UCSD-AML1 (cell line): ENCODE data around the gene SBK1.
A peak's percentile ranks its signal among the peaks of the same experiment; 100 is the strongest.

Experiments used
- DNase-seq: peaks from one replicate; lab custom pipeline; 2025; ENCODE audit not compliant: unreplicated experiment; lab: John Stamatoyannopoulos, UW

The SBK1 gene

GRCh38 chr16:28304214-28304613 is 11.9 kb downstream of the SBK1 start:
- peak; percentile 26 for DNase-seq

- DNase-seq, result no peak
These were observed 15.6 kb downstream of the SBK1 start for GRCh38 chr16:28307936-28308335.

DNA sequence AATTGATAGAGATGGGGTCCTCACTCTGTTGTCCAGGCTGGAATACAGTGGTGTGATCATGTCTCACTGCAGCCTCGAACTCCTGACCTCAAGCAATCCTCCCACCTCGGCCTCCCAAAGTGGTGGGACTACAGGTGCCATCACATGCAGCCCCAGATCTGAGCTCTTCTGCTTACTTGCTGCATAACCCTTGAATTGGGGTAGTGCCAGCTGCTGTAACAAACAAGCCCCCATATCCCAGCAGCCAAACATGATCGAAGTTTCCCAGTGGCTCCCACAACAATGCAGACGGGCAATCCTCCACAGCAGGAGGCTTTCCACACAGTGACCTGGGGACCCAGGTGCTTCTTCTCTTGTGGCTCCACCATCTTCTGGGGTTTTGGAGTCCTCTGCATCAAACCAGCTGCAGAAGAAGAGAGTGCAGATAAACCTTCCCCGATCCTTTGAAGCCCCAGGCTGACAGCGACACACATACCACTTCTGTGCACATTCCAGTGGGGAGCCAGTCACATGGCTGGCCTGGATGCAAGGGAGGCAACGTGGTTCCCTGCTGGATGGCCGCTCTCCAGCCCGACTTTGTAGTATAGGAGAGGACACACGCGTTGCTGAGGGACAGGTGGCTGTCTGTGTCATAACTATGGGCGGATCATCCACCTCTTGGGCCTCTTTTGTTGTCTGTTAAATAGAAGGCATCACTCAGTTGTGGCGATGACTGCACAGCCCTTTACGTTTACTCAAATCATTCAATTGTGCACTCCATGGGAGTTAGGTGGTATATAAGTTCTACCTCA is 16.7 kb downstream of the SBK1 start:
- no peak for DNase-seq

GRCh38 chr16:28309811-28310311 is 17.5 kb downstream of the SBK1 start:
- DNase-seq, result no peak

DNA sequence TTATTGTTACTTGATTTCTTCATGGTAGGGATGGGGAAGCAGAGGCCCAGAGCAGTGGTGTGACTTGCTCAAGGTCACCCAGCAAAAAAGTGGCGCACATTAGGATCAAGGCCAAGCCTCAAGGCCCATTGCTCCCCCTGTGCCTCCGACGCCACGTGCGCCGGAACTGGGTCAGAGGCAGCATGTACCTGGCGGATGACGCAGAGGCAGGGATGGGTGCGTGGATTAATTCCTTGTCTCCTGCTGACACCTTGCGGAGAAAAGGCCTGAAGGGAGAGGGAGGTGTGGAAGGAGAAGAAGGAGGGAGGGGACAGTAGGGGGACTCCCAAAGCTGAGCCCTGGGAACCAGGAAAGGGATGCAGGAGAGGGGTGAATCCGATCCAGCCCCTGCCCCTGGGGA is 18.5 kb downstream of the SBK1 start:
- DNase-seq, result no peak

DNA sequence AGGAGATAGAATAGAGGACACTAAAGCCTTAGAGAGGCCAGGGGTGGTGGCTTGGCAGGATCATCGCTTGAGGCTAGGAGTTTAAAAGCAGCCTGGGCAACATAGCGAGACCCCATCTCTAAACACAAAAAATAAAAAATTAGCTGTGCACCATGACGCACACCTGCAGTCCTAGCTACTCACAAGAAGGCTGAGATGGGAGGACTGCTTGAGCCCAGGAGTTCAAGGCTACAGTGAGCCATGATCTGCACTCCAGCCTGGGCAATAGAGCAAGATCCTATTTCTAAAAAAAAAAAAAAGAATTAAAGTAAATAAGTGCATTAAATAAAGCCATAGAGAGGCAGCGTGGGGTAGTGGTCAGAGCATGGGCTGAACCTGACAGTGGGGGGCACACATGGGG is 19.1 kb downstream of the SBK1 start:
- no peak for DNase-seq

- no peak for DNase-seq
These were observed 19.6 kb downstream of the SBK1 start for GRCh38 chr16:28311913-28312312.

DNA sequence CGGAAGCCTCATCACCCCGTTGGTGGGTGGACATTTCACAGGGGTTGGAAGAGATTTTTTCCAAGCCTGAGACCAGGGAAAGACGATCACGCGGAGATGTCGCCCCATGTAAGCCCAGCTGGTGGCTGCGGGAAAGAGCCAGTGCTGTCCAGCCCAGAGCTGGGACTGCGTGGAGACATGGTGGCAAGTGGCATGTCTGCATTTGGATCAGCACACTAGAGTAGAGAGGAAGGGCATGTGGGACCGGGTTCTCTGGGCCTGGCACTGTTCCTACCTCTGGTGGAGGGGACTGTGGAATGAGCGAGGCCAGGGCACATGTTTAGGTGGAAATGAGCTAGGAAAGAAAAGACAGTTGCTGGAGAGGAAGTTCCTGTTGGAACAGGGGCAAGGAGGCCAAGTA is 20.0 kb downstream of the SBK1 start:
- no peak for DNase-seq

DNA sequence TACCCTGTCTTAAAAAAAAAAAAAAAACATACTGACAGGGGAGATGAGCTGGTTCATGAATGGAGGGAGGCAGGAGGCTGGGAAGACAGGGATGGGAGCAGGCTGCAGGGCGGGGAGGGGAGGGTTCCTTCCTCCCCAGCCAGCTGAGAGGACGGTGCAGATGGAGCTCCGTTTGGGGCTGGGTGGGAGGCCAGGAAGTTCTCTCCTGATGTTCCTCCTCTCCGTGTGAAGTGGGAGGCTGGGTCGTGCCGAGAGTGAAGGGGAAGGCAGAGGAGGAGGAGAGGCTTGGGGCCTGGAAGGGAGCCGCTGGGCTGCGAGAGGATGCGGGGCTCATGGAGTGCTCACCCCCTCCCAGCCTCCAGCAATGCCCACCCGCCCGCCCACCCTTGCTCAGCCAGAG is 21.3 kb downstream of the SBK1 start:
- DNase-seq, result no peak

DNA sequence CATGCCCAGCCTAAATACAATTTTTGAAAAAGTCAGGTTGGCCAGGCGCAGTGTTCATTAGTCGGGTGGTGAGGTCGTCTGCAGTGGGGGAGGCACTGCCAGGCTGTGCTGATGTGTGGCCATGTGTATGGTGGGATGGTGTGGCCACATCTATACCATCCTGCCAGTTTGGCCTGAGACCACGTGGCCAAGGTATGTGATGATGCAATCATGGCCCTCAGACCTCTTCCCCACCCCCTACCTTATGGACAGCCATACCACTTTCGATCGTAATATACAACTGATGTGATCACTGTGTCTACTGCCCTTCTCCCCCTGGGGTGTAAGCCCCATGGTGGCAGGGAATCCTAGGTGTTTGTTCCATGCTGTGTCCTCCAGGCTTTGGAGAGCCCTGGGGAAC is 23.7 kb downstream of the SBK1 start:
- no peak for DNase-seq

DNA sequence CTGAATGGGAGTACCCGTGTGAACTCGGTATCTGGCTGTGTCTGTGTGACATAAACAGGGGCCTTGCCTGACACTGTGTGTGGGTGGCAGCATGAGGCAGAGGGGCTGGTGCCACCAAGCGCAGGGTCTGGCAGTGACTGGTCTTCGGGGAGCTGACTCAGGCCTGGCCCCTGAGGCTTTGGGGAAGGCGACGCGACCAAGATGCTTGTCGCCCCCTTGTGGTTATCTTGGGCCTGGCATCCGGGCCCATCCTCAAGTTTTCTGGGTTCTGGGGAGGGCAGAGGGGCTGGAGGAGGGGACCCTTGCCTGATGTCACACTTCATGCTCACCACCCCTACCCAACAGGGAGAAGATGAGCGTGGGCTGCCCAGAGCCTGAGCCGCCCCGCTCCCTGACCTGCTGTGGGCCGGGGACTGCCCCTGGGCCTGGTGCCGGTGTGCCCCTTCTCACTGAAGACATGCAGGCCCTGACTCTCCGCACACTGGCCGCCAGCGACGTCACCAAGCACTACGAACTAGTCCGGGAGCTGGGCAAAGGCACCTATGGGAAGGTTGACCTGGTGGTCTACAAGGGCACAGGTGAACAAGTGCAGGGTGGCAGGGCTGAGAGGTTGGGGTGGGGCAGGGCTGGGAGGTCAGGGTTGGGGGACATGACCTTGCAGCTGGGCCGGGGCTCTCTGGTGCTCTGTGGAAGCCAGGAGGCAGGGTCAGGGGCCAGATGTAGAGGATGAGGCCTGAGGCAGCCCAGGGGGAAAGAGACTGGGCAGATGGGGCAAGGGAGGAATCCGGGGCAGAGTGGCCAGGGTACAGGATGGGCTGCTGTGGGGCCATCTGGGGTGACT is 24.9 kb downstream of the SBK1 start:
- peak; percentile 57 for DNase-seq

DNA sequence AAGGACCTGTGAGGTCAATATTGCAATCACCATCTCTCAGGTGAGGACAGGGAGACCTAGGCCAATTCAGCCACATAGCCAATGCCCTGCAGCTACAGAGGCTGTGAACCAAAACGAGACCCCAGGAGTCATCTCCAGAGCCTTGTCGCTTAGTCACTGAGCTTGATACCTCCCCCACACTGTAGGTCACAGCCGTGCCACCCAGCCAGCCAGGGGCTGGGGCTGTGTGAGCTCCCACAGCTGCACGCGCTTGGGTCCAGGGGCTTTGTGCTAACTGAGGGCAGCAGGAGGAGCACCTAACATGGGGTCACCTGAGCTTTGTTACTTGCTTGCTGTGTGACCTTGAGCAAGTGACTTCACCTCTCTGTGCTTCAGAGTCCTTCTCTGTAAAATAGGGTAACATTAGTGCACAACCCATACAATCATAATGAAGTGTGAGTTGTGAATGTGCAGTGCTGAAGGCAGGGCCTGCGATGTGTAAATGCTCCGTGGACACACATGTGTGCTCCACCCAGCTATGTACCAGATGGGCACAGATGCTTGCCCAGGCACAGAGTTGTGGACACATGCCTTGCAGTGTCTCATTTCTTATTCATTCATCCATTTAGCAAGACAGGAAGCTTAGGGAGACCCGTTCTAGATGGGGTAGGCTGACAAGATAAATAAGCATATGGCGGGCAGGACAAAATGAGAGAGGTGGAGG is 25.9 kb downstream of the SBK1 start:
- DNase-seq, result no peak

DNA sequence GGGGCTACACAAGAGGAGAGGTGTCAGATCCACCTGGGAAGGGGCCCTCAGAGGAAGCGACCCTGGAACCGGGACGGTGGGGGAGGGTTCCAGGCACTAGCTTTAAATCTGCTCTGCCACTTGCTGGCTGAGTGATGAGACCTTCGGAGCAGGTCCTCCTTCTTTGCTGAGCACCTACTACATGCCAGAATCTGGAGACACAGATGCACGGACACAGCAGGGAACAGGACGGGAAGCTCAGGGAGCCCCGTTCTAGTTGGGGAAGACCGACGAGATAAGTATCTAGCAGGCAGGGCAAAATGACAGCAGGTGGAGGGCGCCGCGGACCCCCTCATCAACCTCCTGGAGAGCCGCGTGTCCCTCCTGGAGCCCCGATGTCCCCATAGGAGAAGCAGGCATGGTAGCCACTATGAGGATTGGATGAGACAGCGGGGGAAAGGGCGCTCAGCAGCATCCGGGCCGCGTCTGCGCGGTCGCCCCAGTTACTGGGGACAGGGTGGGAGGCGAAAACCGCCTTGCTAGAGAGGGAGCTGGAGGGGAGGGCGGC is 27.2 kb downstream of the SBK1 start:
- DNase-seq, result no peak

DNA sequence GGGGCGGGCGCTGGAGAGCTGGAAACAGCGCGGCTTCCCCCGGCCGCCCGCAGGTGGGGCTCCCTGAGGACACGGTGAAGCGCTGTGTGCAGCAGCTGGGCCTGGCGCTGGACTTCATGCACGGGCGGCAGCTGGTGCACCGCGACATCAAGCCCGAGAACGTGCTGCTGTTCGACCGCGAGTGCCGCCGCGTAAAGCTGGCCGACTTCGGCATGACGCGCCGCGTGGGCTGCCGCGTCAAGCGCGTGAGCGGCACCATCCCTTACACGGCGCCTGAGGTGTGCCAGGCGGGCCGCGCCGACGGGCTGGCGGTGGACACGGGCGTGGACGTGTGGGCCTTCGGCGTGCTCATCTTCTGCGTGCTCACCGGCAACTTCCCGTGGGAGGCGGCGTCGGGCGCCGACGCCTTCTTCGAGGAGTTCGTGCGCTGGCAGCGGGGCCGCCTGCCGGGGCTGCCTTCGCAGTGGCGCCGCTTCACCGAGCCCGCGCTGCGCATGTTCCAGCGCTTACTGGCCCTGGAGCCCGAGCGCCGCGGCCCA is 27.8 kb downstream of the SBK1 start:
- DNase-seq, result no peak

DNA sequence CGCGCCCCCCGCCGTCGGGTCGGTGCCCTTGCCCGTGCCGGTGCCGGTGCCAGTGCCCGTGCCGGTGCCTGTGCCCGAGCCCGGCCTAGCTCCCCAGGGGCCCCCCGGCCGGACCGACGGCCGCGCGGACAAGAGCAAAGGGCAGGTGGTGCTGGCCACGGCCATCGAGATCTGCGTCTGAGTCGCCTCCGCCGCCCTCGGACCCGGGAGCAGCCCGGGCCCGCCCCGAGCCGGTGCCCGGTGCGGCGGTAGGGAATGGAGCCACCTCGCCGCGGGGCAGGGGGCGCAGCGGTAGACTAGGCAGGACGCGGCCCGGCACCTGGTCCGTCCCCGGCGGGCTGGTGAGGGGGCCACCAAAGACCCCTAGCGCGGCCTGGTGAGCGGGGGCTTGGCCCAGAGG is 28.4 kb downstream of the SBK1 start:
- DNase-seq, result no peak

DNA sequence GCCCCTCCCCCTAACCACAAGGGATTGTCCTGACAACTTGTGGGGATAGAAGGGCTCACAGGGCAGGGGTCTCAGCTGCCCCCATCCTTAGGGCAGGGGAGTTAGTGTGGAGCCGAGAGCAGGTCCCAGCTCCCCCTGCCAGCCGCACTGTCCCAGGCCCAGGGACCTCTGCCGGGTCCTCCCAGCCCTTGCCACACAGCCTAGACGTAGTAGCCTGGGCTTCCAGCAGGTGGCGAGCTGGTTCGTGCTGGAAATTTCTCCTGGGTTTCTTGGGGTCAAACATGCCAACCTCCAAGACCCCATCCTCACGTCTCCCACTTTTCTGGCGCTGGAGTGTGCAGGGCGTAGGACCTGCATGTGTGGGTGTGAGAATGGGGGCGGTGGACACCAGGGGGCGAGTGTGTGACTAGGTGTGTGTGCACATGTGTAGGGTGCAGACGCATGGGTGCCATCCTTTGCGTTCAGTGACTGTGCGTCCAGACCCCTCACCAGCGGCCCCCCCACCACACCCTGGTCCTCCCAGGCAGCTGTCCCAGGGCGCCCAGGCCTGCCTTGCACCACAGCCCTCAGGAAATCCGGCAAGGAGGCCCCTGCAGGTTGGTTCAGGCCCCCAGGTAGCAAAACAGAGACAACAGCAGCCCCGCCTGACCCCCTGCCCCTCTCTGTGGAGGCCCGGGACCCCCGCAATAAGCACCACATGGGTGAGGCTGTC is 29.5 kb downstream of the SBK1 start:
- DNase-seq, result peak; percentile 41

GRCh38 chr16:28324235-28324886 is 32.0 kb downstream of the SBK1 start:
- DNase-seq, result no peak

DNA sequence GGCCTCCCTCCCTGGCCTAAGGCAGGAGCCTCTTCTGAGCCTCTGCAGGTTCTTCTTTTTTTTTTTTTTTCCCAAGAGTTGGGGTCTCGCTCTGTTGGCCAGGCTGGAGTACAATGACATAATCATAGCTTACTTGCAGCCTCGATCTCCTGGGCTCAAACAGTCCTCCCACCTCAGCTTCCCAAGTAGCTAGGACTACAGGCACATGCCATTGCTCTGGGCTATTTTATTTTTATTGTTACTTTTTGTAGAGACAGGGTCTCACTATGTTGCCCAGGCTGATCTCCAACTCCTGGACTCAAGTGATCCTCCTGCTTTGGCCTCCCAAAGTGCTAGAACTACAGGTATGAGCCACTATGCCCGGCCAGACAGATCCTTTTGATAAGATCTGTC is 32.6 kb downstream of the SBK1 start:
- DNase-seq, result no peak

DNA sequence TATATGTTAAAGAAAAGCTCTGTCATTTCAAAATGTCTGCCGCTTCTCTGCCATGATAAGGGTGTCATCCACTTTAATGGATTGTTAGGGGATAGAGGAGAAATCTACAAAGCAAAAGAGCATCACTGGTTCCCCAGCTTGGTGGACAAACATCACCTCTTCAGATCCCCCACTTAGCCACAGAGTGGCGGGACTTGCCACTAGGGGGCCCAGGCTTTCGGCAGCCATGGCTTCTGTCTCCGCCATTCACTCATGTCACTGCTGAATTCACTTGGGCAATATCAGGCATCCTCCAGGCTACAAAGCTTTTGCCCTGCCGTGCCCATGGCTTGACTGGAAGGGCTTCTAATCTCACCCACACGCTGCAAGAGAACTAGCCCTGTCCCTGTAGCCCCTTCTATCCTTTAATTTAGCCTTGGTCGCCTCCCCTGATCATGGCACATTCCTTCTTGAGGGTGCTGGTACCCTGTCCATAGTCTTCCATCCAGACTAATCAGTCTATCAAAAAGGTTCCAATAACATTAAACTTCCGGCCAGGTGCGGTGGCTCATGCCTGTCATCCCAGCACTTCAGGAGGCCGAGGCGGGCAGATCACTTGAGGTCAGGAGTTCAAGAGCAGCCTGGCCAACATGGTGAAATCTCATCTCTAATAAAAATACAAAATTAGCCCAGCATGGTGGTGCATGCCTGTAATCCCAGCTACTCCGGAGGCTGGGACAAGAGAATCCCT is 34.7 kb downstream of the SBK1 start:
- DNase-seq, result peak; percentile 69
